Measurements from ENCODE around the gene UQCRHL. TPM values are rescaled to one million over a fixed set of nuclear protein-coding genes. Genes with fewer than 3 reads are reported as not detected.

The UQCRHL gene
- total RNA-seq, 2 donors from 2014 or later, result 1.6 to 3.7 TPM

- no peak for TF ChIP-seq CTCF (conservative IDR thresholded peaks at IDR 0.05)
- H3K9me3 Mint-ChIP-seq, result no peaks in the 10 kb centered on the region
- DNase-seq, result no peak
- H3K4me1 Mint-ChIP-seq, result peaks cover 6% of the 10 kb centered on the region
- H3K27ac Mint-ChIP-seq, result no peak overlapping the region
- no peak overlapping the region for H3K4me3 ChIP-seq (ENCODE audit: low read length)
- H3K4me1 ChIP-seq (ENCODE audit: control insufficient read depth, insufficient read depth, low read length), result no peaks in the 10 kb centered on the region
- H3K27ac ChIP-seq (ENCODE audit: low read depth, low read length), result no peak overlapping the region
- 92 to 95% methylated on average over 4 to 7 of the region's 7 CpGs for WGBS, 2 experiments (ENCODE audit: insufficient coverage in 1 of 2, insufficient read length in 1 of 2)
- H3K36me3 ChIP-seq (ENCODE audit: control insufficient read depth, insufficient read depth, low read length), result peaks cover 82% of the 10 kb centered on the region
- H3K4me3 Mint-ChIP-seq, result no peak overlapping the region
- no peaks in the 10 kb centered on the region for H3K27me3 Mint-ChIP-seq (ENCODE audit: insufficient read depth)
- no peak overlapping the region for H3K9ac ChIP-seq (ENCODE audit: extremely low read depth, low read length, poor library complexity, severe bottlenecking)
- H3K36me3 Mint-ChIP-seq (ENCODE audit: low read depth), result peaks cover 60% of the 10 kb centered on the region
- H3K27me3 ChIP-seq (ENCODE audit: control insufficient read depth, insufficient read depth, low read length, poor library complexity, severe bottlenecking), result no peaks in the 10 kb centered on the region
- H3K9me3 ChIP-seq (ENCODE audit: control insufficient read depth, low read length), result no peaks in the 10 kb centered on the region
These were observed 39.1 kb downstream of the UQCRHL start for GRCh38 chr1:15768388-15768787.

DNA sequence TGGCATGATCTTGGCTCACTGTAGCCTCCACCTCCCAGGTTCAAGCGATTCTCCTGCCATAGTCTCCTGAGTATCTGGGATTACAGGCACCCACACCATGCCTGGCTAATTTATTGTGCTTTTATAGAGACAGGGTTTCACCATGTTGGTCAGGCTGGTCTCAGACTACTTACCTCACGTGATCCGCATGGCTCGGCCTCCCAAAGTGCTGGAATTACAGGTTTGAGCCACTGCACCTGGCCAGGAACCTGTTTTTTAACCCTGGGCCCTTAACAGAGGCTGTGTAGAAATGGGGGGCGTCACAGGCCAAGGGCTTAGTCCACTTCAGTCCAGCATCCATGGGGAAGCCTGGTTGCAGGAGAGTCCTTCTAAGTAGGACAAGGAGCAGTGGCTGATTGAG, 39.5 kb downstream of the UQCRHL start:
- DNase-seq, result no peak
- H3K4me3 ChIP-seq (ENCODE audit: low read length), result no peak overlapping the region
- H3K9me3 ChIP-seq (ENCODE audit: control insufficient read depth, low read length), result no peaks in the 10 kb centered on the region
- H3K36me3 ChIP-seq (ENCODE audit: control insufficient read depth, insufficient read depth, low read length), result peaks cover 78% of the 10 kb centered on the region
- Mint-ChIP-seq H3K4me1 (peaks cover 6% of the 10 kb centered on the region), H3K36me3 (ENCODE audit: low read depth) (peaks cover 56% of the 10 kb centered on the region), H3K9me3 (no peaks in the 10 kb centered on the region), H3K27ac (no peak overlapping the region), H3K4me3 (no peak overlapping the region), H3K27me3 (ENCODE audit: insufficient read depth) (no peaks in the 10 kb centered on the region)
- TF ChIP-seq CTCF (conservative IDR thresholded peaks at IDR 0.05), result no peak
- WGBS, 2 experiments (ENCODE audit: insufficient coverage in 1 of 2, insufficient read length in 1 of 2), result 96 to 97% methylated on average over 5 of the region's 5 CpGs
- no peaks in the 10 kb centered on the region for H3K27me3 ChIP-seq (ENCODE audit: control insufficient read depth, insufficient read depth, low read length, poor library complexity, severe bottlenecking)
- no peak overlapping the region for H3K9ac ChIP-seq (ENCODE audit: extremely low read depth, low read length, poor library complexity, severe bottlenecking)
- no peak overlapping the region for H3K27ac ChIP-seq (ENCODE audit: low read depth, low read length)
- H3K4me1 ChIP-seq (ENCODE audit: control insufficient read depth, insufficient read depth, low read length), result no peaks in the 10 kb centered on the region

- no peak for DNase-seq
- TF ChIP-seq CTCF (conservative IDR thresholded peaks at IDR 0.05), result no peak
- Mint-ChIP-seq H3K27me3 (ENCODE audit: insufficient read depth) (no peaks in the 10 kb centered on the region), H3K36me3 (ENCODE audit: low read depth) (peaks cover 46% of the 10 kb centered on the region), H3K4me3 (no peak overlapping the region), H3K4me1 (peaks cover 24% of the 10 kb centered on the region), H3K27ac (no peak overlapping the region), H3K9me3 (no peaks in the 10 kb centered on the region)
- H3K36me3 ChIP-seq (ENCODE audit: control insufficient read depth, insufficient read depth, low read length), result peaks cover 78% of the 10 kb centered on the region
- WGBS, 2 experiments (ENCODE audit: insufficient coverage in 1 of 2, insufficient read length in 1 of 2), result 94 to 95% methylated on average over 13 to 20 of the region's 20 CpGs
- H3K4me3 ChIP-seq (ENCODE audit: low read length), result no peak overlapping the region
- H3K9ac ChIP-seq (ENCODE audit: extremely low read depth, low read length, poor library complexity, severe bottlenecking), result no peak overlapping the region
- H3K4me1 ChIP-seq (ENCODE audit: control insufficient read depth, insufficient read depth, low read length), result peaks cover 6% of the 10 kb centered on the region
- no peaks in the 10 kb centered on the region for H3K27me3 ChIP-seq (ENCODE audit: control insufficient read depth, insufficient read depth, low read length, poor library complexity, severe bottlenecking)
- H3K27ac ChIP-seq (ENCODE audit: low read depth, low read length), result no peak overlapping the region
- H3K9me3 ChIP-seq (ENCODE audit: control insufficient read depth, low read length), result no peaks in the 10 kb centered on the region
These were observed 41.8 kb downstream of the UQCRHL start for GRCh38 chr1:15765495-15766194.
